Neural cell (in vitro differentiated cells): ENCODE measurements around the gene RAB11FIP5.

Experiments used
- EP300 ChIP-seq: fragments of 450-650 bp; conservative IDR thresholded peaks from 2 replicates; pipeline ENCODE4 v1.6.1; 2014; ENCODE audit warnings: antibody characterized with exemption, mild to moderate bottlenecking, moderate library complexity; ENCODE audit not compliant: poor library complexity, severe bottlenecking
- EZH2 ChIP-seq: fragments of 200-600, 300-800 bp; shearing (Covaris generic), sonication (generic); IDR thresholded peaks from 2 replicates; pipeline ENCODE4 v1.6.1; 2014; ENCODE audit warnings: antibody characterized with exemption, low read length, borderline replicate concordance, mild to moderate bottlenecking; ENCODE audit not compliant: insufficient read depth, poor library complexity, severe bottlenecking
- MXI1 ChIP-seq: fragments of 450-650 bp; conservative IDR thresholded peaks from 2 replicates; pipeline ENCODE4 v1.6.1; 2014; ENCODE audit warnings: antibody characterized with exemption, mild to moderate bottlenecking; ENCODE audit not compliant: poor library complexity, severe bottlenecking
- POLR2AphosphoS5 ChIP-seq: IDR thresholded peaks from 2 replicates; pipeline ENCODE4 v1.6.1; 2012
- RAD21 ChIP-seq: fragments of 450-650 bp; conservative IDR thresholded peaks from 2 replicates; pipeline ENCODE4 v1.6.1; 2014; ENCODE audit warnings: antibody characterized with exemption, mild to moderate bottlenecking, moderate library complexity
- SMC3 ChIP-seq: fragments of 450-650 bp; conservative IDR thresholded peaks from 2 replicates; pipeline ENCODE4 v1.6.1; 2014; ENCODE audit warnings: antibody characterized with exemption, mild to moderate bottlenecking, moderate library complexity; ENCODE audit not compliant: poor library complexity
- TAF1 ChIP-seq: IDR thresholded peaks from 2 replicates; pipeline ENCODE4 v1.6.1; 2012; ENCODE audit warnings: low read depth
- TF ChIP-seq, protein P1 (sequence below): fragments of 450-650 bp; IDR thresholded peaks from 2 replicates; pipeline ENCODE4 v1.5.1; 2014; ENCODE audit warnings: antibody characterized with exemption, mild to moderate bottlenecking, moderate library complexity; ENCODE audit not compliant: poor library complexity, severe bottlenecking
- TF ChIP-seq, protein P2 (sequence below): IDR thresholded peaks from 2 replicates; pipeline ENCODE4 v1.6.1; 2012; ENCODE audit warnings: borderline replicate concordance

DNA sequence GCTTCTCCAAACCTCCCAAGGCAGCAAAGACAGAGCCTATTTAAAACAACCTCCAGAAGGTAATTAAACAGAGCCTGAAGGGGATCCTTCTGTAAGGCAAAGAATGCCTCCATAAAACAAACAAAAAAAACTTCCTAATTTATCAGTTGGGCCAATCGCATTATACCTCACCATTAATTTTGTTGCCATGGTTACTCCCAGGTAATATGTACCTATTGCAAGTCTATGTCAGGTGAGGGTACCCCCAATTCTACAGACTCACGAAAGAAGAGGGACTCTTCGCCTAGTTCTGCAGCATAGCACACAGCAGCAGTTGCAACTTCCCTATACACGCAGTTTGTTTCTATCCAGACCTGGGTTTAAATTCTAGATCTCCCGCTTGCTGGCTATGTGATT lies 80.0 kb downstream of the RAB11FIP5 start:
- TF ChIP-seq, protein P1, sequence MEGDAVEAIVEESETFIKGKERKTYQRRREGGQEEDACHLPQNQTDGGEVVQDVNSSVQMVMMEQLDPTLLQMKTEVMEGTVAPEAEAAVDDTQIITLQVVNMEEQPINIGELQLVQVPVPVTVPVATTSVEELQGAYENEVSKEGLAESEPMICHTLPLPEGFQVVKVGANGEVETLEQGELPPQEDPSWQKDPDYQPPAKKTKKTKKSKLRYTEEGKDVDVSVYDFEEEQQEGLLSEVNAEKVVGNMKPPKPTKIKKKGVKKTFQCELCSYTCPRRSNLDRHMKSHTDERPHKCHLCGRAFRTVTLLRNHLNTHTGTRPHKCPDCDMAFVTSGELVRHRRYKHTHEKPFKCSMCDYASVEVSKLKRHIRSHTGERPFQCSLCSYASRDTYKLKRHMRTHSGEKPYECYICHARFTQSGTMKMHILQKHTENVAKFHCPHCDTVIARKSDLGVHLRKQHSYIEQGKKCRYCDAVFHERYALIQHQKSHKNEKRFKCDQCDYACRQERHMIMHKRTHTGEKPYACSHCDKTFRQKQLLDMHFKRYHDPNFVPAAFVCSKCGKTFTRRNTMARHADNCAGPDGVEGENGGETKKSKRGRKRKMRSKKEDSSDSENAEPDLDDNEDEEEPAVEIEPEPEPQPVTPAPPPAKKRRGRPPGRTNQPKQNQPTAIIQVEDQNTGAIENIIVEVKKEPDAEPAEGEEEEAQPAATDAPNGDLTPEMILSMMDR = no peak
- no peak for TF ChIP-seq EZH2
- no peak for TF ChIP-seq MXI1
- TF ChIP-seq SMC3 = no peak
- TF ChIP-seq POLR2AphosphoS5 = no peak
- TF ChIP-seq, protein P2, sequence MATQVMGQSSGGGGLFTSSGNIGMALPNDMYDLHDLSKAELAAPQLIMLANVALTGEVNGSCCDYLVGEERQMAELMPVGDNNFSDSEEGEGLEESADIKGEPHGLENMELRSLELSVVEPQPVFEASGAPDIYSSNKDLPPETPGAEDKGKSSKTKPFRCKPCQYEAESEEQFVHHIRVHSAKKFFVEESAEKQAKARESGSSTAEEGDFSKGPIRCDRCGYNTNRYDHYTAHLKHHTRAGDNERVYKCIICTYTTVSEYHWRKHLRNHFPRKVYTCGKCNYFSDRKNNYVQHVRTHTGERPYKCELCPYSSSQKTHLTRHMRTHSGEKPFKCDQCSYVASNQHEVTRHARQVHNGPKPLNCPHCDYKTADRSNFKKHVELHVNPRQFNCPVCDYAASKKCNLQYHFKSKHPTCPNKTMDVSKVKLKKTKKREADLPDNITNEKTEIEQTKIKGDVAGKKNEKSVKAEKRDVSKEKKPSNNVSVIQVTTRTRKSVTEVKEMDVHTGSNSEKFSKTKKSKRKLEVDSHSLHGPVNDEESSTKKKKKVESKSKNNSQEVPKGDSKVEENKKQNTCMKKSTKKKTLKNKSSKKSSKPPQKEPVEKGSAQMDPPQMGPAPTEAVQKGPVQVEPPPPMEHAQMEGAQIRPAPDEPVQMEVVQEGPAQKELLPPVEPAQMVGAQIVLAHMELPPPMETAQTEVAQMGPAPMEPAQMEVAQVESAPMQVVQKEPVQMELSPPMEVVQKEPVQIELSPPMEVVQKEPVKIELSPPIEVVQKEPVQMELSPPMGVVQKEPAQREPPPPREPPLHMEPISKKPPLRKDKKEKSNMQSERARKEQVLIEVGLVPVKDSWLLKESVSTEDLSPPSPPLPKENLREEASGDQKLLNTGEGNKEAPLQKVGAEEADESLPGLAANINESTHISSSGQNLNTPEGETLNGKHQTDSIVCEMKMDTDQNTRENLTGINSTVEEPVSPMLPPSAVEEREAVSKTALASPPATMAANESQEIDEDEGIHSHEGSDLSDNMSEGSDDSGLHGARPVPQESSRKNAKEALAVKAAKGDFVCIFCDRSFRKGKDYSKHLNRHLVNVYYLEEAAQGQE = no peak
- TF ChIP-seq TAF1 = no peak
- TF ChIP-seq EP300 = no peak
- no peak for TF ChIP-seq RAD21
